Measurements from ENCODE around the gene CEACAM20. TPM values are rescaled to one million over a fixed set of nuclear protein-coding genes. Genes with fewer than 3 reads are reported as not detected.

CEACAM20 gene
- polyA plus RNA-seq, 3 donors: not detected

DNA sequence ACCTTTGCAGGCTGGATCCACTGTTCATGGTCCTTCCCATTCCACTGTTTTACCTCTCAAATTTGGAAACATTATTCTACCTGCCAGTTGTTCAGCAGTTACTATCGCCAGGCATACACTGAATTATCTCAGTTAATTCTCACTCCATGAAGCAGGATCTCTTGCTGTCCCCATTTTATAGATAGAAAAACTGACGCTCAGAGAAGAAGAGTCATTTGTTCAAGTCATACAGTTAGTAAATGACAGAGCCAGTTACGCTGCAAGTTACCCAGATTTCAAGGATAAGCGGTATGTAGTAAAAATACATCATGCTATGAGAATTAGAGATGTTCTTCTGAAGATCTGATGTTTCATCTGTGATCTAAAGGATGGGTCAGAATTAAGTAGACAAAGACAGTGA, 43.7 kb upstream of the CEACAM20 start:
- Histone ChIP-seq H3K4me1 (ENCODE audit: control insufficient read depth in 1 of 2, insufficient read depth in 2 of 2, low read length in 2 of 2) (peaks cover 8 to 21% of the 10 kb centered on the region in 2 donors), H3K4me3 (replicated peaks in 1 of 3; ENCODE audit: low read depth in 2 of 3, low read length in 3 of 3) (no peak overlapping the region), H4K20me1 (ENCODE audit: insufficient read depth, low read length) (no peaks in the 10 kb centered on the region), H3K27me3 (ENCODE audit: control insufficient read depth in 2 of 2, insufficient read depth in 2 of 2, low read length in 2 of 2) (no peaks in the 10 kb centered on the region), H2AFZ (ENCODE audit: insufficient read depth, low read depth, low read length, poor library complexity, severe bottlenecking) (no peak overlapping the region), H3K9ac (ENCODE audit: insufficient read depth, low read length, poor library complexity, severe bottlenecking) (no peak overlapping the region), H3K79me2 (ENCODE audit: insufficient read depth, low read length) (no peaks in the 10 kb centered on the region), H3K9me3 (replicated peaks in 1 of 2; ENCODE audit: control insufficient read depth in 1 of 2, insufficient read depth in 1 of 2, low read length in 2 of 2) (no peaks in the 10 kb centered on the region), H3K4me2 (replicated peaks; ENCODE audit: extremely low read depth, low read length, poor library complexity, severe bottlenecking) (no peak overlapping the region), H3K27ac (ENCODE audit: low read depth in 1 of 2, low read length in 2 of 2) (no peak overlapping the region), H3K36me3 (replicated peaks in 1 of 2; ENCODE audit: control insufficient read depth in 1 of 2, insufficient read depth in 2 of 2, low read length in 2 of 2) (no peaks in the 10 kb centered on the region)
- intact Hi-C loops (cut with micrococcal nuclease): loop anchor here (5.0 to 10.0 kb wide), 5 partner anchors 142 to 379 kb away; partner anchors contain the start of gene NECTIN2 (in 2 of the 2)
- Mint-ChIP-seq H3K27ac (no peak overlapping the region), H3K27me3 (ENCODE audit: low read depth in 3 of 3) (peaks cover 2 to 17% (median 11%) of the 10 kb centered on the region in 3 donors), H3K36me3 (no peaks in the 10 kb centered on the region), H3K4me1 (peaks cover 10% of the 10 kb centered on the region), H3K4me3 (no peak overlapping the region), H3K9me3 (peaks cover 0 to 2% (median 0%) of the 10 kb centered on the region in 7 donors)
- TF ChIP-seq, protein P1, sequence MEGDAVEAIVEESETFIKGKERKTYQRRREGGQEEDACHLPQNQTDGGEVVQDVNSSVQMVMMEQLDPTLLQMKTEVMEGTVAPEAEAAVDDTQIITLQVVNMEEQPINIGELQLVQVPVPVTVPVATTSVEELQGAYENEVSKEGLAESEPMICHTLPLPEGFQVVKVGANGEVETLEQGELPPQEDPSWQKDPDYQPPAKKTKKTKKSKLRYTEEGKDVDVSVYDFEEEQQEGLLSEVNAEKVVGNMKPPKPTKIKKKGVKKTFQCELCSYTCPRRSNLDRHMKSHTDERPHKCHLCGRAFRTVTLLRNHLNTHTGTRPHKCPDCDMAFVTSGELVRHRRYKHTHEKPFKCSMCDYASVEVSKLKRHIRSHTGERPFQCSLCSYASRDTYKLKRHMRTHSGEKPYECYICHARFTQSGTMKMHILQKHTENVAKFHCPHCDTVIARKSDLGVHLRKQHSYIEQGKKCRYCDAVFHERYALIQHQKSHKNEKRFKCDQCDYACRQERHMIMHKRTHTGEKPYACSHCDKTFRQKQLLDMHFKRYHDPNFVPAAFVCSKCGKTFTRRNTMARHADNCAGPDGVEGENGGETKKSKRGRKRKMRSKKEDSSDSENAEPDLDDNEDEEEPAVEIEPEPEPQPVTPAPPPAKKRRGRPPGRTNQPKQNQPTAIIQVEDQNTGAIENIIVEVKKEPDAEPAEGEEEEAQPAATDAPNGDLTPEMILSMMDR (IDR thresholded peaks at IDR 0.05): no peak
- no peak for DNase-seq
- 100% methylated on average over 4 of the region's 4 CpGs for WGBS (ENCODE audit: insufficient coverage)

DNA sequence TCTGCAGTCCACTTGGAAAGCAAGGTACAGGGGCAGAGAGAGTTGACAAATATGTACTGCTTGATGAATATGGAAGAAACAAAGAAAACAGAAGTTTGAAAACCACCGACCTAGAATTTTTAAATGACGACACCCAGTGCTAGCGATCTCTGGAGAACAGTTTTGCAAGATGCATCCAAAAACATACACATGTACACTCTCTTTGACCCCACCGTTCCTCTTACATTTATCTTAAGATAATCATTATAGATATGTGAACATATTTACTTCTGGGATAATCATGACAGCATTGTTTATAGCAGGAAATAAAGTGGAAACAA, 43.1 kb upstream of the CEACAM20 start:
- peaks cover 0 to 2% (median 0%) of the 10 kb centered on the region in 7 donors for H3K9me3 Mint-ChIP-seq
- H3K9me3 ChIP-seq (replicated peaks in 1 of 2; ENCODE audit: control insufficient read depth in 1 of 2, insufficient read depth in 1 of 2, low read length in 2 of 2): no peaks in the 10 kb centered on the region
- H2AFZ ChIP-seq (ENCODE audit: insufficient read depth, low read depth, low read length, poor library complexity, severe bottlenecking): no peak overlapping the region
- no peaks in the 10 kb centered on the region for H3K79me2 ChIP-seq (ENCODE audit: insufficient read depth, low read length)
- no peaks in the 10 kb centered on the region for H3K27me3 ChIP-seq (ENCODE audit: control insufficient read depth in 2 of 2, insufficient read depth in 2 of 2, low read length in 2 of 2)
- intact Hi-C loops (cut with micrococcal nuclease): loop anchor here (5.0 to 10.0 kb wide), 5 partner anchors 142 to 380 kb away; partner anchors contain the start of gene NECTIN2 (in 2 of the 2)
- DNase-seq: no peak
- peaks cover 8 to 21% of the 10 kb centered on the region in 2 donors for H3K4me1 ChIP-seq (ENCODE audit: control insufficient read depth in 1 of 2, insufficient read depth in 2 of 2, low read length in 2 of 2)
- TF ChIP-seq, protein P1 (IDR thresholded peaks at IDR 0.05): no peak
- H4K20me1 ChIP-seq (ENCODE audit: insufficient read depth, low read length): no peaks in the 10 kb centered on the region
- H3K4me3 ChIP-seq (replicated peaks in 1 of 3; ENCODE audit: low read depth in 2 of 3, low read length in 3 of 3): no peak overlapping the region
- no peaks in the 10 kb centered on the region for H3K36me3 Mint-ChIP-seq
- peaks cover 2 to 17% (median 11%) of the 10 kb centered on the region in 3 donors for H3K27me3 Mint-ChIP-seq (ENCODE audit: low read depth in 3 of 3)
- WGBS (ENCODE audit: insufficient coverage): no CpG with 5 or more reads among the region's 4 CpGs
- no peak overlapping the region for H3K9ac ChIP-seq (ENCODE audit: insufficient read depth, low read length, poor library complexity, severe bottlenecking)
- H3K4me1 Mint-ChIP-seq: peaks cover 10% of the 10 kb centered on the region
- peak overlapping the region in 1 of 7 donors; percentile 21 for H3K27ac Mint-ChIP-seq
- no peaks in the 10 kb centered on the region for H3K36me3 ChIP-seq (replicated peaks in 1 of 2; ENCODE audit: control insufficient read depth in 1 of 2, insufficient read depth in 2 of 2, low read length in 2 of 2)
- H3K27ac ChIP-seq (ENCODE audit: low read depth in 1 of 2, low read length in 2 of 2): no peak overlapping the region
- H3K4me2 ChIP-seq (replicated peaks; ENCODE audit: extremely low read depth, low read length, poor library complexity, severe bottlenecking): no peak overlapping the region
- H3K4me3 Mint-ChIP-seq: peak overlapping the region in 1 of 2 donors; percentile 23
